B cell (primary cell): Measurements from ENCODE around the gene PAXIP1.

Experiments
- EZH2 ChIP-seq: IDR thresholded peaks from 2 replicates; pipeline ENCODE4 v1.6.1; 2012; ENCODE audit warnings: borderline replicate concordance, low read depth, mild to moderate bottlenecking, moderate library complexity, low read length; ENCODE audit not compliant: insufficient read depth, poor library complexity, severe bottlenecking
- TF ChIP-seq, protein P1 (sequence below): fragments of 200-600 bp; IDR thresholded peaks from one replicate; pipeline ENCODE4 v1.8.0; 2022; ENCODE audit warnings: antibody characterized with exemption, mild to moderate bottlenecking

- TF ChIP-seq, protein P1, sequence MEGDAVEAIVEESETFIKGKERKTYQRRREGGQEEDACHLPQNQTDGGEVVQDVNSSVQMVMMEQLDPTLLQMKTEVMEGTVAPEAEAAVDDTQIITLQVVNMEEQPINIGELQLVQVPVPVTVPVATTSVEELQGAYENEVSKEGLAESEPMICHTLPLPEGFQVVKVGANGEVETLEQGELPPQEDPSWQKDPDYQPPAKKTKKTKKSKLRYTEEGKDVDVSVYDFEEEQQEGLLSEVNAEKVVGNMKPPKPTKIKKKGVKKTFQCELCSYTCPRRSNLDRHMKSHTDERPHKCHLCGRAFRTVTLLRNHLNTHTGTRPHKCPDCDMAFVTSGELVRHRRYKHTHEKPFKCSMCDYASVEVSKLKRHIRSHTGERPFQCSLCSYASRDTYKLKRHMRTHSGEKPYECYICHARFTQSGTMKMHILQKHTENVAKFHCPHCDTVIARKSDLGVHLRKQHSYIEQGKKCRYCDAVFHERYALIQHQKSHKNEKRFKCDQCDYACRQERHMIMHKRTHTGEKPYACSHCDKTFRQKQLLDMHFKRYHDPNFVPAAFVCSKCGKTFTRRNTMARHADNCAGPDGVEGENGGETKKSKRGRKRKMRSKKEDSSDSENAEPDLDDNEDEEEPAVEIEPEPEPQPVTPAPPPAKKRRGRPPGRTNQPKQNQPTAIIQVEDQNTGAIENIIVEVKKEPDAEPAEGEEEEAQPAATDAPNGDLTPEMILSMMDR = no peak
- no peak for TF ChIP-seq EZH2
Measured at GRCh38 chr7:154994996-154995395, 7.9 kb downstream of the PAXIP1 start.
